ENCODE measurements around the gene MICAL2.

GRCh38 chr11:12270215-12270797 is 159.9 kb downstream of the MICAL2 start:
- no peak for TF ChIP-seq POLR2A (IDR thresholded peaks at IDR 0.05)
- TF ChIP-seq CTCF (IDR thresholded peaks at IDR 0.05) = no peak

All from thyroid gland (tissue), 4 donors.